ENCODE measurements around the gene OR51B2.
"Not testable (repeated sequence)": the region's sequence is repeated elsewhere in the genome, so short reads cannot be mapped to it uniquely, and the experiment has no call there.

OR51B2 gene

GRCh38 chr11:5304046-5304445, 20.1 kb downstream of the OR51B2 start:
- H3K27ac ChIP-seq = no peak overlapping the region
- TF ChIP-seq CTCF (conservative IDR thresholded peaks at IDR 0.05) = no peak

GRCh38 chr11:5303626-5304025, 20.5 kb downstream of the OR51B2 start:
- no peak for TF ChIP-seq CTCF (conservative IDR thresholded peaks at IDR 0.05)
- H3K27ac ChIP-seq = no peak overlapping the region

GRCh38 chr11:5301846-5302245, 22.3 kb downstream of the OR51B2 start, which contains the start of gene OR51B4:
OR51B4 (minus strand) TSS chr11:5301946; CDS start chr11:5301946, 0 bp downstream.
- TF ChIP-seq CTCF (conservative IDR thresholded peaks at IDR 0.05) = no peak
- H3K27ac ChIP-seq = no peak within 1 kb of the TSS

GRCh38 chr11:5300251-5300650, 23.8 kb downstream of the OR51B2 start:
- H3K27ac ChIP-seq = no peak overlapping the region
- TF ChIP-seq CTCF (conservative IDR thresholded peaks at IDR 0.05) = no peak

GRCh38 chr11:5298451-5298850, 25.6 kb downstream of the OR51B2 start:
- no peak overlapping the region for H3K27ac ChIP-seq
- TF ChIP-seq CTCF (conservative IDR thresholded peaks at IDR 0.05) = no peak

GRCh38 chr11:5297721-5298323, 26.3 kb downstream of the OR51B2 start:
- no peak overlapping the region for H3K27ac ChIP-seq
- TF ChIP-seq CTCF (conservative IDR thresholded peaks at IDR 0.05) = no peak

GRCh38 chr11:5294342-5294995, 29.6 kb downstream of the OR51B2 start:
- H3K27ac ChIP-seq = not testable (repeated sequence)

GRCh38 chr11:5293028-5293427, 31.1 kb downstream of the OR51B2 start:
- no peak for TF ChIP-seq CTCF (conservative IDR thresholded peaks at IDR 0.05)
- no peak overlapping the region for H3K27ac ChIP-seq

All from VCaP (cell line).